ENCODE results near the gene ANKFN1.

Gene ANKFN1

GRCh38 chr17:56152874-56153602, at the start of gene ANKFN1:
ANKFN1 (plus strand) TSS chr17:56153475; CDS start chr17:56212668, 59,193 bp downstream.
- DNase-seq, result no peak

GRCh38 chr17:56108811-56109284, 44.4 kb upstream of the ANKFN1 start:
- DNase-seq, result no peak

GRCh38 chr17:56109836-56110235, 43.4 kb upstream of the ANKFN1 start:
- no peak for DNase-seq

- DNase-seq, result no peak
Observed at GRCh38 chr17:56110463-56111135, 42.7 kb upstream of the ANKFN1 start.

- no peak for DNase-seq
Observed at GRCh38 chr17:56111706-56112485, 41.4 kb upstream of the ANKFN1 start.

- DNase-seq, result no peak
Observed at GRCh38 chr17:56113486-56113885, 39.8 kb upstream of the ANKFN1 start.

GRCh38 chr17:56114469-56114868, 38.8 kb upstream of the ANKFN1 start:
- no peak for DNase-seq

- DNase-seq, result no peak
Observed at GRCh38 chr17:56119191-56119590, 34.1 kb upstream of the ANKFN1 start.

- DNase-seq, result no peak
Observed at GRCh38 chr17:56119936-56120335, 33.3 kb upstream of the ANKFN1 start.

GRCh38 chr17:56121191-56122051, 31.9 kb upstream of the ANKFN1 start:
- no peak for DNase-seq

- no peak for DNase-seq
Observed at GRCh38 chr17:56125830-56126819, 27.1 kb upstream of the ANKFN1 start.

- no peak for DNase-seq
Observed at GRCh38 chr17:56130026-56130425, 23.2 kb upstream of the ANKFN1 start.

- no peak for DNase-seq
Observed at GRCh38 chr17:56130631-56131030, 22.6 kb upstream of the ANKFN1 start.

- no peak for DNase-seq
Observed at GRCh38 chr17:56131431-56131830, 21.8 kb upstream of the ANKFN1 start.

GRCh38 chr17:56136301-56136700, 17.0 kb upstream of the ANKFN1 start:
- no peak for DNase-seq

- DNase-seq, result no peak
Observed at GRCh38 chr17:56141046-56141839, 12.0 kb upstream of the ANKFN1 start.

GRCh38 chr17:56142325-56142724, 10.9 kb upstream of the ANKFN1 start:
- DNase-seq, result no peak

- DNase-seq, result no peak
Observed at GRCh38 chr17:56142781-56143180, 10.5 kb upstream of the ANKFN1 start.

GRCh38 chr17:56144223-56144622, 9.1 kb upstream of the ANKFN1 start:
- no peak for DNase-seq

GRCh38 chr17:56146534-56146933, 6.7 kb upstream of the ANKFN1 start:
- DNase-seq, result no peak

Measured in stimulated activated naive CD4-positive, alpha-beta T cell treated with Interleukin-2 at 50 U/mL for 16 hours (primary cell).